Measurements from ENCODE around the gene PPP6C. TPM values are rescaled to one million over a fixed set of nuclear protein-coding genes. Genes with fewer than 3 reads are reported as not detected.

The PPP6C gene
- 10.6 and 18.7 TPM in 2 replicates for total RNA-seq

DNA sequence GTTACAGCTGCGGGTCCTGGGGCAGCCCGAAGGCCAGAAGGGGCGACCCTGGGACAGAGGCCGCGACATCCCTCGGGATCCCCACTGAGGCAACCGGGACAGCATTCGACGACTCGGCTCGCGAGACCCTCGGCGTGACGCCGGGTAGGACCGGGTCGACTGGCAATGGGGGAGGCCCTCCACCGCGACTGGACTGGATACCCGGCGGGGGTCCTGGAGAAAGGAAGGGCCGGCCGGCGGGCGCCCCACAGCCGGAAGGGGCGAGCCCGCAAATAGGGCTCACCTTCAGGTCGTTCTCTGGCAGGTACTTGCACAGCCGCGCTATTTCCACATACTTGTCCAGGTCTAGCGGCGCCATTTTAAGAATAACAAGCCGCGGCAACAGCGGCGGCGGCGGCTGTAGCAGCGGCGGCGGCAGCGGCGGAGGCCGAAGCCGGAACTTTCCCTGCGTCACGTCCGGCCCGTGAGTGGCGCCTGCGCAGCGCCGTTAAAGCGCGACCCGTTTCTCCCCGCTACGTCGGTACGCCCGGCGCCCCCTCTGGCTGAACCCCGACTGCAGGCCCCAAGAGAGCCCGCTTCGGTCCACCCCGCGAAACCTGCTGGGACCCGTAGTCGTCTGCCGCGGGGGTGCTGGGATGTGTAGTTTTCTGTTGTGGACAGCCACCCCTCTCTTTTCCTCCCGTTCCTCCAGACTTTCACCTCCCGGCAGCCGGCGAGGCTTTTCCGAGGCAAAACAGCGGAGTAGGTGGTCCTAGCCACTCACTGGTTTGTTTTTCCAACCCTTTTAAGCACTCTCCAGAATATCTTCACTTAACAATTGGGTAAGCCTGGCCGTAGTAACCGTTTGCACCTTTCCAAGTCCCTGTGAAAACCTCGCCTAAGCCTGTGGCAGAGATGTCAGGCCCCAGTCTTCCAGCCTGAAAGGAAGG lies at the start of gene PPP6C:
Gene PPP6C (minus strand): TSS at position 443 of the 929 bp plus-strand sequence. CDS start 85 bp downstream, at position 358.

DNA sequence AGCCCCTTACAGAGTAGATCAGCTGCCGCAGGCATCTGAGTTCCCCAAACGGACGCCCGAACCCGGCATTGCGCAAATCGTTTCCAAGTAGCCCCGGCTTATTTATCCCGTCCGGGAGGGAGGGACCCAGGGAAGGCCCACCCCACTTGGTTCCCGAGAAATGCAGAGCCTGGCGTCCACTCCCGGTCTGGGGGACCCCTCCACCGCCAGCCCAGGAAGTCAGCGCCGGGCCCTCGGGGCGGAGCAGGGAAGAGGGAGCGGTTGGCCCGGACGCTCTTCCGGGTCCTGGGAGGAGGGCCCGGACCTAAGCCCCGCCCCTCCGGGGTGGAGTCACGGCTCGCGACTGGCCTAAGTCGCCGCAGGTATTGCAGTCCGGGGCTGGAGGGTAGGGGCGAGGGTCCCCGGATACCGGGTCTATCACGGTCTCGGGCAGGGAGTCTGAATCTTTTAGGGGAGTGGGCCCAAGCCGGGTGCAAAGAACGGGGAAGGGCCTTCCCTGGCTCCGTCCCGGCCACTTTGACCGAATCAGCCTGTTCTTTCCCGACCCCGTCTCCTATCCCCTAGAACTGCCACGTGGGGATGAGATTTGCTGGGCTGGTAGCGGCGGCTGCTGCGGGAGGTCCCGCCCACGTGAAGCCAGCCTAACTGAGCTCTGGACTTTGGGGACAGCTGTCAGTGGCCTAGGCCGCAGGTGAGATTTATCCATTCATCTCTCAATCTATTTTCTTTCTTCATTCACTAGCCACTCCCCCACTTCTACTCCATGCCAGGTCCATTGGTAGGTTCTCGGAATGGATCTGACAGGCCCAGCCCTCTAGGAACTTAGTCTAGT lies 10.8 kb upstream of the PPP6C start, which contains the start of gene RABEPK:
Gene RABEPK (plus strand): TSS at position 327 of the 832 bp plus-strand sequence. CDS start 2,472 bp downstream, outside the sequence.

DNA sequence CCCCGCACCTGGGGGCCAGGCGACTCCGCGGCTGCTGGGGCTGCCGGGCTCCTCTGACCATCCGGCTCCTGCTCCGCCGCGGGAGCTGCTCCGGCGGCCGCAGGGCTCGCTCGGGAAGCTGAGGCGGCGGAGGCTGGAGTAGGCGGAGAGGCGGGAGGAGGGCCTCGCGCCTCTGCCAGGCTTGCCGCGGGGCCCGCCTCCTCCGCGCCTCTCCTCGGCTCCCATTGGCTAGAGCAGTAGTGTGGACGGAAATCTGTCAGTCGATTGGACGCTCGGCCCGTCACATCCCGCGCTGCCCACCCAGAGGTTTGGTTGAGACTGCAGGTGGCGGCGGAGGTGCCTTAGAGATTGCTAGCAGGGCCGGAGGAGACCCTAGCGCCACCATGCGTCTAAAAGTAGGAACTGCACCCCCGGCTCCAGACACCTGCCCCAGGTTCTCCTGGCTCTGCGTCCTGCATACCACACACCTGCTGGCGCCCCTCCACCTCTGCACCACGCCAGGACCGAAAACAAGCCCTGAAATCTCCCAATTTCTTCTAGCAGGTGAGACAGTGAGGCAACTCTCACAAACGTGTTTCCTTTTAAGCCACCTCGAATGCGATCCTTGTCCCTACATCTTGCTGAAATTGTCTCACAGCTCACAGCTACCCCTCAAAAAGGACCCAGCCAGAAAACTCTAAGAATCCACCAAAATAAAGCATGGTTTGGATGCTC lies 46.1 kb downstream of the PPP6C start, which contains the start of gene SCAI:
Gene SCAI (minus strand): TSS at position 152 of the 714 bp plus-strand sequence. CDS start 91 bp downstream, at position 61.

Other genes with a start within 250 kb of the PPP6C start
- 11.8 and 16.6 TPM in 2 replicates for gene GOLGA1, start 248.7 kb downstream of the PPP6C start, total RNA-seq
- gene SCAI, start 46.3 kb downstream of the PPP6C start, total RNA-seq, result 6.8 and 10.9 TPM in 2 replicates
- 25.7 and 29.9 TPM in 2 replicates for gene RABEPK, start 10.7 kb upstream of the PPP6C start, total RNA-seq
- gene HSPA5, start 51.5 kb upstream of the PPP6C start, total RNA-seq, result 433 and 445 TPM in 2 replicates
- gene GAPVD1, start 72.0 kb upstream of the PPP6C start, total RNA-seq, result 55.0 and 59.1 TPM in 2 replicates

Measured in smooth muscle cell of the pulmonary artery (primary cell).